Dendritic cell treated with granulocyte-macrophage colony-stimulating factor and Interleukin-4, amounts not matched to agents 40 ng/mL and 50 ng/mL, for 4 days (primary cell): Measurements from ENCODE around the gene CD53.

Experiments
- H3K27ac Mint-ChIP-seq: one replicate; pipeline ENCODE4 v1.8.0; 2022; ENCODE audit warnings: mild to moderate bottlenecking, mixed read lengths
- H3K27me3 Mint-ChIP-seq: one replicate; pipeline ENCODE4 v1.8.0; 2022; ENCODE audit warnings: mild to moderate bottlenecking, mixed read lengths
- H3K36me3 Mint-ChIP-seq: one replicate; pipeline ENCODE4 v1.8.0; 2022; ENCODE audit warnings: low read depth, mixed read lengths
- H3K4me1 Mint-ChIP-seq: one replicate; pipeline ENCODE4 v1.8.0; 2022; ENCODE audit warnings: low read depth, mixed read lengths
- H3K4me3 Mint-ChIP-seq: one replicate; pipeline ENCODE4 v1.8.0; 2022; ENCODE audit warnings: mild to moderate bottlenecking, moderate library complexity, mixed read lengths
- H3K9me3 Mint-ChIP-seq: one replicate; pipeline ENCODE4 v1.8.0; 2022; ENCODE audit warnings: mixed read lengths
- intact Hi-C: fragments of 100-400 bp; cut with micrococcal nuclease; formaldehyde crosslinking; loops from one replicate; pipeline ENCODE4 v1.15.0; 2022

Gene CD53

GRCh38 chr1:110948038-110948810 is 75.3 kb downstream of the CD53 start:
- Mint-ChIP-seq H3K9me3 (peaks cover 54% of the 10 kb centered on the region), H3K27me3 (no peaks in the 10 kb centered on the region), H3K36me3 (peaks cover 75% of the 10 kb centered on the region), H3K4me1 (no peaks in the 10 kb centered on the region), H3K27ac (no peak overlapping the region), H3K4me3 (no peak overlapping the region)
- intact Hi-C loops: no loop called here
